PC-9 (cell line): ENCODE results near the gene CTSE. TPM values are rescaled to one million over a fixed set of nuclear protein-coding genes. Genes with fewer than 3 reads are reported as not detected.

ENCODE experiments used
- BruUV-seq: library from RNA; stranded (reverse); fragments of 400-500 nt; replicated peaks from 2 replicates; lab custom pipeline; 2021; lab: Mats Ljungman, UMichigan
- CTCF ChIA-PET: fragments of 300-600 bp; sonication (Branson Sonifier 250); formaldehyde crosslinking; loops from one replicate; lab custom pipeline; 2022; ENCODE audit warnings: antibody characterized with exemption; lab: Charles Lee
- POLR2A ChIA-PET: fragments of 300-600 bp; sonication (Branson Sonifier 250); formaldehyde crosslinking; loops from one replicate; lab custom pipeline; 2022; ENCODE audit warnings: antibody characterized with exemption; ENCODE audit not compliant: unreplicated experiment; lab: Charles Lee
- DNase-seq, 2 experiments: peaks; one replicate each; pipeline versions ENCODE4 v3.0.0 to v3.0.0-alpha.2; 2015 to 2022; ENCODE audit warnings: mixed read lengths in 1 of 2
- H2AFZ ChIP-seq: fragments of 200-600 bp; sonication (generic); 2 replicates; pipeline ENCODE4 v1.8.1; 2017; ENCODE audit warnings: antibody characterized with exemption
- H3F3A ChIP-seq: fragments of 200-600 bp; sonication (generic); 2 replicates; pipeline ENCODE4 v1.8.1; 2017; ENCODE audit warnings: antibody characterized with exemption, mild to moderate bottlenecking, low read depth; ENCODE audit not compliant: insufficient read depth
- H3K27ac ChIP-seq: fragments of 200-600 bp; sonication (generic); 2 replicates; pipeline ENCODE4 v1.6.1; 2016; ENCODE audit warnings: mixed run types
- H3K27me3 ChIP-seq: fragments of 200-600 bp; sonication (generic); 2 replicates; pipeline ENCODE4 v1.6.1; 2016; ENCODE audit warnings: low read depth, mixed run types; ENCODE audit not compliant: insufficient read depth
- H3K36me3 ChIP-seq: fragments of 200-600 bp; sonication (generic); 2 replicates; pipeline ENCODE4 v1.6.1; 2016; ENCODE audit warnings: low read depth, mixed run types
- H3K4me1 ChIP-seq: fragments of 200-600 bp; sonication (generic); replicated peaks from 2 replicates; pipeline ENCODE4 v1.6.1; 2016; ENCODE audit warnings: mixed run types; ENCODE audit not compliant: insufficient read depth
- H3K4me2 ChIP-seq: fragments of 200-600 bp; sonication (generic); 2 replicates; pipeline ENCODE4 v1.6.1; 2017; ENCODE audit warnings: mixed run types
- H3K4me3 ChIP-seq: fragments of 200-600 bp; sonication (generic); 2 replicates; pipeline ENCODE4 v1.6.1; 2016; ENCODE audit warnings: mixed run types
- H3K79me2 ChIP-seq: fragments of 200-600 bp; sonication (generic); 2 replicates; pipeline ENCODE4 v1.6.1; 2017; ENCODE audit warnings: low read depth, mixed run types
- H3K9me2 ChIP-seq: fragments of 200-600 bp; sonication (generic); 2 replicates; pipeline ENCODE4 v1.8.1; 2017; ENCODE audit warnings: mild to moderate bottlenecking; ENCODE audit not compliant: insufficient read depth
- H3K9me3 ChIP-seq: fragments of 200-600 bp; sonication (generic); 2 replicates; pipeline ENCODE4 v1.8.1; 2016; ENCODE audit warnings: low read depth; ENCODE audit not compliant: insufficient read depth
- H4K20me1 ChIP-seq: fragments of 200-600 bp; sonication (generic); 2 replicates; pipeline ENCODE4 v1.8.1; 2017; ENCODE audit not compliant: insufficient read depth
- CTCF ChIP-seq: fragments of 200-600 bp; sonication (generic); conservative IDR thresholded peaks from 2 replicates; pipeline ENCODE4 v1.6.1; 2017; ENCODE audit warnings: mixed run types, antibody characterized with exemption, mild to moderate bottlenecking, moderate library complexity
- EZH2 ChIP-seq: fragments of 200-600 bp; sonication (generic); IDR thresholded peaks from 2 replicates; pipeline ENCODE4 v1.8.0; 2017; ENCODE audit warnings: antibody characterized with exemption, low read depth
- intact Hi-C: fragments of 100-400 bp; cut with micrococcal nuclease; formaldehyde crosslinking; loops from one replicate; pipeline ENCODE4 v1.10.0; 2022; ENCODE audit not compliant: unreplicated experiment
- total RNA-seq: library from RNA; stranded (reverse); gene quantifications from 2 replicates; pipeline ENCODE4 v1.2.3, GENCODE V29; 2021

CTSE gene
- total RNA-seq, 1 experiment from 2014 or later, result 1.2 TPM

- ChIA-PET POLR2A (no interaction called here), CTCF (interaction anchor here (0.6 to 1.3 kb wide), 3 partner anchors 9 to 119 kb away, joined by 3 to 6 read pairs (median 4); no protein-coding TSS in a partner anchor)
- no peak overlapping the region for H3K4me3 ChIP-seq
- H3K4me1 ChIP-seq, result peaks cover 18% of the 10 kb centered on the region
- no peaks in the 10 kb centered on the region for H4K20me1 ChIP-seq
- H3K9me2 ChIP-seq, result no peaks in the 10 kb centered on the region
- no peak overlapping the region for H2AFZ ChIP-seq
- TF ChIP-seq EZH2 (no peak), CTCF (no peak)
- H3K27ac ChIP-seq, result no peak overlapping the region
- peaks cover 15% of the 10 kb centered on the region for H3F3A ChIP-seq
- no peaks in the 10 kb centered on the region for H3K27me3 ChIP-seq
- DNase-seq, result no peak
- H3K9me3 ChIP-seq, result no peaks in the 10 kb centered on the region
- intact Hi-C loops, result no loop called here
- BruUV-seq, result no TSS peak
- no peaks in the 10 kb centered on the region for H3K79me2 ChIP-seq
- no peak overlapping the region for H3K4me2 ChIP-seq
- no peaks in the 10 kb centered on the region for H3K36me3 ChIP-seq
These were observed 36.8 kb downstream of the CTSE start for GRCh38 chr1:205986861-205987260.

- Histone ChIP-seq H3K4me2 (no peak overlapping the region), H3K4me1 (peaks cover 18% of the 10 kb centered on the region), H3K9me2 (no peaks in the 10 kb centered on the region), H3K36me3 (no peaks in the 10 kb centered on the region), H3K4me3 (no peak overlapping the region), H3K27me3 (no peaks in the 10 kb centered on the region), H3K27ac (no peak overlapping the region), H3K9me3 (no peaks in the 10 kb centered on the region), H3F3A (peaks cover 15% of the 10 kb centered on the region), H4K20me1 (no peaks in the 10 kb centered on the region), H2AFZ (no peak overlapping the region), H3K79me2 (no peaks in the 10 kb centered on the region)
- ChIA-PET POLR2A (no interaction called here), CTCF (interaction anchor here (0.6 to 1.3 kb wide), 5 partner anchors 9 to 654 kb away, joined by 4 to 9 read pairs (median 5); no protein-coding TSS in a partner anchor)
- intact Hi-C loops, result no loop called here
- TF ChIP-seq CTCF (no peak), EZH2 (no peak)
- DNase-seq, result no peak
- no TSS peak for BruUV-seq
These were observed 37.4 kb downstream of the CTSE start for GRCh38 chr1:205986292-205986691.

DNA sequence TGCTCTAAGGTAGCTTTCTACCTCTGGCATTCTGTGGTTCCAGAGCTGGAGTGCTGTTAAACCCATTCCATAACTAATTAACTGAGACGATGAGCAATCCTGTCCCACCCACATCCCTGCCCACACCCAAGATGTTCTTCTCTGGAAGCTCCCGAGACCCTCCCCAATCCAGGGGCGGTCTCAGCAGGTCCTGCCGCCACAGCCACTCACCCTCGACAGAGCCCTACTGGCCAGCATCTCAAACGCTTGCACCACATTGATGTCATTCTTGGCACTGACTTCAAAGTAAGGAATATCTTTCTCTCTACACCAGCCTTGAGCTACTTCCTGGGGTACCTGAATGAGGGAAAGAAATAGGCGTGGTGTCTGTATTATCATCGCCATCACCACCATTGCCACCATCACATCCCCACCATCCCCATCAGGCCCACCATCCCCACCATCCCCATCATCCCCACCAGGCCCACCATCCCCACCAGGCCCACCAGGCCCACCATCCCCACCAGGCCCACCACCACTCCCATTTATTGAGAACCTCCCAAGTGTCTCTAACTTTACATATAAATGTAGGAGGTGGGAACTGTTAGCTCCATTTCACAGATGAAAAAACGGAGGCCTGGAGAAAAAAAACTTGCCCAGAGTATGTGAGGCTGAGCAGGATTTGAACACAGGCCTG lies 38.2 kb downstream of the CTSE start:
- intact Hi-C loops, result loop anchor here (2.0 kb wide), 1 partner anchor 45 kb away; no protein-coding TSS in a partner anchor
- Histone ChIP-seq H3K4me2 (no peak overlapping the region), H3K9me2 (no peaks in the 10 kb centered on the region), H3F3A (peaks cover 15% of the 10 kb centered on the region), H3K36me3 (no peaks in the 10 kb centered on the region), H3K4me3 (no peak overlapping the region), H3K27me3 (no peaks in the 10 kb centered on the region), H3K9me3 (no peaks in the 10 kb centered on the region), H3K27ac (no peak overlapping the region), H2AFZ (no peak overlapping the region), H3K4me1 (peaks cover 18% of the 10 kb centered on the region), H4K20me1 (no peaks in the 10 kb centered on the region), H3K79me2 (no peaks in the 10 kb centered on the region)
- TF ChIP-seq CTCF, result no peak
- TF ChIP-seq EZH2, result no peak
- BruUV-seq, result no TSS peak
- ChIA-PET CTCF (interaction anchor here (0.7 to 1.3 kb wide), 4 partner anchors 8 to 174 kb away, joined by 4 to 9 read pairs (median 6); no protein-coding TSS in a partner anchor), POLR2A (no interaction called here)
- DNase-seq, result no peak
